GM12878 (cell line): ENCODE data around the gene FAM53B. TPM values are rescaled to one million over a fixed set of nuclear protein-coding genes. Genes with fewer than 3 reads are reported as not detected.

Experiments used
- ATAC-seq: fragments of 200-7000 bp; cut with Tn5 transposase; 3 replicates; pipeline ENCODE4 v1.9.1; 2020; ENCODE audit warnings: mild to moderate bottlenecking, moderate library complexity
- BruUV-seq: library from RNA; stranded (reverse); fragments of 400-500 nt; replicated peaks from 2 replicates; lab custom pipeline; 2021; lab: Mats Ljungman, UMichigan
- CTCF ChIA-PET: fragments of 300-600 bp; sonication (Branson Sonifier 250); formaldehyde crosslinking; extraction: SDS; loops from one replicate; lab custom pipeline; 2021; ENCODE audit warnings: inconsistent platforms; lab: Yijun Ruan, JAX
- POLR2A ChIA-PET: fragments of 350-600 bp; formaldehyde crosslinking; extraction: SDS; loops from one replicate; lab custom pipeline; 2021; ENCODE audit warnings: inconsistent platforms; lab: Charles Lee
- RAD21 ChIA-PET: fragments of 300-600 bp; sonication (Branson Sonifier 250); formaldehyde crosslinking; loops from one replicate; lab custom pipeline; 2023; ENCODE audit warnings: antibody characterized with exemption; ENCODE audit not compliant: unreplicated experiment; lab: Charles Lee
- SMC1A ChIA-PET: fragments of 300-600 bp; sonication (Branson Sonifier 250); formaldehyde crosslinking; loops from one replicate; lab custom pipeline; 2023; ENCODE audit not compliant: unreplicated experiment, uncharacterized antibody; lab: Charles Lee
- DNase-seq: peaks from one replicate; pipeline ENCODE4 v3.0.0-alpha.2; 2011; ENCODE audit warnings: low read depth, low spot score
- FAIRE-seq: peaks from 3 replicates; lab custom pipeline; 2011; peaks lifted over from hg19 to GRCh38; lab: Jason Lieb, UNC
- H2AFZ ChIP-seq: 2 replicates; pipeline ENCODE4 v1.6.0; 2011; ENCODE audit warnings: low read depth, low read length, control low read depth; ENCODE audit not compliant: control insufficient read depth
- H3K27ac ChIP-seq: 2 replicates; pipeline ENCODE4 v1.5.1; 2011; ENCODE audit warnings: control low read depth; ENCODE audit not compliant: control insufficient read depth, insufficient read depth
- H3K27me3 ChIP-seq, 2 experiments: replicated peaks in 1 of 2; 2 replicates each; pipeline versions ENCODE4 v1.6.0 to v1.6.1; 2011; ENCODE audit warnings: low read length in 1 of 2; ENCODE audit not compliant: control insufficient read depth in 2 of 2, insufficient read depth in 2 of 2
- H3K36me3 ChIP-seq, 2 experiments: 2 replicates each; pipeline ENCODE4 v1.5.1; 2011; ENCODE audit warnings: low read length in 1 of 2; ENCODE audit not compliant: control insufficient read depth in 2 of 2, insufficient read depth in 2 of 2
- H3K4me1 ChIP-seq: 2 replicates; pipeline ENCODE4 v1.6.1; 2011; ENCODE audit warnings: mild to moderate bottlenecking, low read length, moderate library complexity, mixed read lengths; ENCODE audit not compliant: control insufficient read depth, insufficient read depth
- H3K4me2 ChIP-seq: 2 replicates; pipeline ENCODE4 v1.6.0; 2011; ENCODE audit warnings: control low read depth; ENCODE audit not compliant: control insufficient read depth, insufficient read depth
- H3K4me3 ChIP-seq: fragments of 200-600 bp; sonication (generic); 2 replicates; pipeline ENCODE4 v1.5.1; 2016
- H3K79me2 ChIP-seq: 2 replicates; pipeline ENCODE4 v1.6.0; 2011; ENCODE audit warnings: low read length; ENCODE audit not compliant: control insufficient read depth, insufficient read depth
- H3K9ac ChIP-seq: 2 replicates; pipeline ENCODE4 v1.8.0; 2011; ENCODE audit warnings: low read length, control low read depth, mixed read lengths; ENCODE audit not compliant: control insufficient read depth, insufficient read depth
- H3K9me3 ChIP-seq: replicated peaks from 3 replicates; pipeline ENCODE4 v1.5.1; 2011; ENCODE audit warnings: mild to moderate bottlenecking, low read length; ENCODE audit not compliant: control insufficient read depth, insufficient read depth
- H4K20me1 ChIP-seq: 2 replicates; pipeline ENCODE4 v1.6.0; 2011; ENCODE audit not compliant: control insufficient read depth, insufficient read depth
- CBX5 ChIP-seq: sonication (generic); IDR thresholded peaks from 2 replicates; pipeline ENCODE4 v1.6.1; 2016; ENCODE audit warnings: low read depth, moderate library complexity, mild to moderate bottlenecking, inconsistent platforms
- GABPA ChIP-seq: IDR thresholded peaks from 2 replicates; pipeline ENCODE4 v1.6.1; 2014; ENCODE audit warnings: antibody characterized with exemption, low read depth, mild to moderate bottlenecking, inconsistent platforms
- JUND ChIP-seq: IDR thresholded peaks from 2 replicates; pipeline ENCODE4 v1.6.1; 2012; ENCODE audit warnings: low read depth, mild to moderate bottlenecking, low read length, improper control_type of control experiment, moderate library complexity
- MLLT1 ChIP-seq: fragments of 450-650 bp; IDR thresholded peaks from 2 replicates; pipeline ENCODE4 v1.6.1; 2016; ENCODE audit warnings: mild to moderate bottlenecking
- NFIC ChIP-seq: IDR thresholded peaks from 2 replicates; pipeline ENCODE4 v1.6.1; 2012; ENCODE audit warnings: low read depth, mild to moderate bottlenecking, inconsistent platforms, low read length, moderate library complexity
- NFYB ChIP-seq: IDR thresholded peaks from 2 replicates; pipeline ENCODE4 v1.6.1; 2011; ENCODE audit warnings: low read depth, mild to moderate bottlenecking, low read length, improper control_type of control experiment, moderate library complexity; ENCODE audit not compliant: insufficient read depth
- PBX3 ChIP-seq: IDR thresholded peaks from 2 replicates; pipeline ENCODE4 v1.6.1; 2011; ENCODE audit warnings: mild to moderate bottlenecking, low read depth, low read length, moderate library complexity; ENCODE audit not compliant: insufficient replicate concordance
- RFX5 ChIP-seq: IDR thresholded peaks from 2 replicates; pipeline ENCODE4 v1.6.1; 2011; ENCODE audit warnings: low read depth, low read length, improper control_type of control experiment
- TAF1 ChIP-seq: IDR thresholded peaks from 2 replicates; pipeline ENCODE4 v1.6.1; 2011; ENCODE audit warnings: mild to moderate bottlenecking, low read depth, low read length, borderline replicate concordance
- TCF12 ChIP-seq: IDR thresholded peaks from 2 replicates; pipeline ENCODE4 v1.6.1; 2011; ENCODE audit warnings: low read depth, mild to moderate bottlenecking, low read length
- YBX1 ChIP-seq: fragments of 450-650 bp; IDR thresholded peaks from 2 replicates; pipeline ENCODE4 v1.6.1; 2016; ENCODE audit warnings: antibody characterized with exemption
- ZNF622 ChIP-seq: fragments of 450-650 bp; IDR thresholded peaks from 2 replicates; pipeline ENCODE4 v1.6.1; 2017; ENCODE audit warnings: mild to moderate bottlenecking, inconsistent platforms
- ZZZ3 ChIP-seq: IDR thresholded peaks from 2 replicates; pipeline ENCODE4 v1.6.1; 2011; ENCODE audit warnings: low read depth; ENCODE audit not compliant: control insufficient read depth, insufficient read length
- WGBS: methylation state at CpG from one replicate; pipeline ENCODE4 v1.1.6; 2016; ENCODE audit warnings: low lambda C conversion rate; ENCODE audit not compliant: insufficient replicate concordance, insufficient coverage; ENCODE audit errors: missing lambda C conversion rate; 5-methylcytosine and 5-hydroxymethylcytosine counted together
- in situ Hi-C: fragments of 300-500 bp; cut with MboI; formaldehyde crosslinking; loops from 9 replicates; pipeline ENCODE4 v1.14.3; 2018; ENCODE audit warnings: mixed read lengths
- intact Hi-C: fragments of 100-400 bp; cut with micrococcal nuclease; formaldehyde crosslinking; loops from one replicate; pipeline ENCODE4 v1.14.2; 2022; ENCODE audit not compliant: unreplicated experiment
- polyA plus RNA-seq, 11 experiments: library from polyadenylated mRNA; depleted of rRNA in 4 of 11; unstranded in 6 of 11; stranded (reverse) in 5 of 11; fragments of >200 nt; fragmentation: Nextera tagmentation in 4 of 11; fragmentation: Illumina TruSeq in 1 of 11; extraction: Ambion mirVana in 4 of 11; extraction: Trizol in 1 of 11; gene quantifications; 1 replicate in 1 of 11; 2 replicates in 10 of 11; pipeline versions ENCODE4 v1.2.1 to v1.2.3, GENCODE V29; 2011 to 2016; ENCODE audit warnings: inconsistent platforms in 2 of 11, missing spikeins in 2 of 11, low read depth in 1 of 11
- total RNA-seq, 4 experiments: library from RNA; depleted of rRNA in 3 of 4; stranded (reverse); fragments of >200 nt in 3 of 4; fragmentation: Illumina TruSeq in 1 of 4; extraction: Trizol in 1 of 4; gene quantifications; 2 replicates each; pipeline versions ENCODE4 v1.2.1 to v1.2.3, GENCODE V29; 2013 to 2021
- TF ChIP-seq, protein P1 (sequence below): fragments of 450-650 bp; IDR thresholded peaks from 2 replicates; pipeline ENCODE4 v1.6.1; 2018; ENCODE audit warnings: mild to moderate bottlenecking, low read depth, moderate library complexity; ENCODE audit not compliant: partially characterized antibody
- TF ChIP-seq, protein P2 (sequence below): fragments of 150-350 bp; IDR thresholded peaks from 2 replicates; pipeline ENCODE4 v1.6.1; 2014; ENCODE audit warnings: mild to moderate bottlenecking, low read depth, low read length

The FAM53B gene
- total and polyA plus RNA-seq, 10 of the 15 experiments (the other 5 are each of a cell fraction or from before 2014, with no cell fraction given) = 0.05 to 26.3 (median 8.1) TPM

GRCh38 chr10:124573726-124574455, 170.3 kb downstream of the FAM53B start (continued):
- TF ChIP-seq, protein P1, sequence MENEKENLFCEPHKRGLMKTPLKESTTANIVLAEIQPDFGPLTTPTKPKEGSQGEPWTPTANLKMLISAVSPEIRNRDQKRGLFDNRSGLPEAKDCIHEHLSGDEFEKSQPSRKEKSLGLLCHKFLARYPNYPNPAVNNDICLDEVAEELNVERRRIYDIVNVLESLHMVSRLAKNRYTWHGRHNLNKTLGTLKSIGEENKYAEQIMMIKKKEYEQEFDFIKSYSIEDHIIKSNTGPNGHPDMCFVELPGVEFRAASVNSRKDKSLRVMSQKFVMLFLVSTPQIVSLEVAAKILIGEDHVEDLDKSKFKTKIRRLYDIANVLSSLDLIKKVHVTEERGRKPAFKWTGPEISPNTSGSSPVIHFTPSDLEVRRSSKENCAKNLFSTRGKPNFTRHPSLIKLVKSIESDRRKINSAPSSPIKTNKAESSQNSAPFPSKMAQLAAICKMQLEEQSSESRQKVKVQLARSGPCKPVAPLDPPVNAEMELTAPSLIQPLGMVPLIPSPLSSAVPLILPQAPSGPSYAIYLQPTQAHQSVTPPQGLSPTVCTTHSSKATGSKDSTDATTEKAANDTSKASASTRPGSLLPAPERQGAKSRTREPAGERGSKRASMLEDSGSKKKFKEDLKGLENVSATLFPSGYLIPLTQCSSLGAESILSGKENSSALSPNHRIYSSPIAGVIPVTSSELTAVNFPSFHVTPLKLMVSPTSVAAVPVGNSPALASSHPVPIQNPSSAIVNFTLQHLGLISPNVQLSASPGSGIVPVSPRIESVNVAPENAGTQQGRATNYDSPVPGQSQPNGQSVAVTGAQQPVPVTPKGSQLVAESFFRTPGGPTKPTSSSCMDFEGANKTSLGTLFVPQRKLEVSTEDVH = no peak
- TF ChIP-seq CBX5 = no peak

DNA sequence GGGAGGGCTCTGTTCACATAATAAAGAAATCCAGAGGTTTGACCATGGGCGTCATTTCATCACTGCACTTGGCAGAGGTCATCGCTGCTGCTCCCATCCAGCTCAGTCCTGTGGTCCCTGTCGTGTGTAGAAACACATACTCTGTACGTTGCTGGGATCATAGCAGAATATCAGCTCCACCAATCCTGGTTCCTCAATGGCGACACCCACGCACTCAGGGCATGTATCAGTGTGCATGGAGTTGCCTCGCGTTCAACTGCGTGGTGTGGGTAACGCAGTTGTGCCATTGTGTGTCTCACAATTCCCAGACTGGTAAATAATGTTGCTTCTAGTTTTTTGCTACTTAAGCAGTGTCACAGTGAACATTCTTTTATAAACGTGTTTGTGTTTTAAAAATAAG, 171.4 kb downstream of the FAM53B start:
- H2AFZ ChIP-seq = no peak overlapping the region
- FAIRE-seq (no peak), DNase-seq (no peak), ATAC-seq (no peak)
- no peaks in the 10 kb centered on the region for H3K4me1 ChIP-seq
- no peak overlapping the region for H3K4me2 ChIP-seq
- 56% methylated on average over 11 of the region's 11 CpGs for WGBS
- intact Hi-C loops = no loop called here
- H4K20me1 ChIP-seq = no peaks in the 10 kb centered on the region
- H3K36me3 ChIP-seq = no peaks in the 10 kb centered on the region
- BruUV-seq = no TSS peak
- no peak overlapping the region for H3K9ac ChIP-seq
- ChIA-PET RAD21 (interaction anchor here (1.1 kb wide), 1 partner anchor 52 kb away, joined by 3 read pairs; no protein-coding TSS in a partner anchor), SMC1A (interaction anchor here (0.7 kb wide), 1 partner anchor 28 kb away, joined by 3 read pairs; no protein-coding TSS in a partner anchor), CTCF (no interaction called here), POLR2A (no interaction called here)
- H3K27me3 ChIP-seq = no peaks in the 10 kb centered on the region; a peak in 1 of 4 replicates
- in situ Hi-C loops = no loop called here
- H3K79me2 ChIP-seq = no peaks in the 10 kb centered on the region
- no peaks in the 10 kb centered on the region for H3K9me3 ChIP-seq
- no peak overlapping the region for H3K4me3 ChIP-seq
- H3K27ac ChIP-seq = no peak overlapping the region
- no peak for TF ChIP-seq TCF12
- TF ChIP-seq ZZZ3 = no peak
- TF ChIP-seq GABPA = no peak
- TF ChIP-seq NFYB = no peak
- no peak for TF ChIP-seq YBX1
- TF ChIP-seq TAF1 = no peak
- TF ChIP-seq PBX3 = no peak
- no peak for TF ChIP-seq MLLT1
- TF ChIP-seq RFX5 = no peak
- TF ChIP-seq JUND = no peak
- no peak for TF ChIP-seq ZNF622
- TF ChIP-seq NFIC = no peak
- TF ChIP-seq, protein P2, sequence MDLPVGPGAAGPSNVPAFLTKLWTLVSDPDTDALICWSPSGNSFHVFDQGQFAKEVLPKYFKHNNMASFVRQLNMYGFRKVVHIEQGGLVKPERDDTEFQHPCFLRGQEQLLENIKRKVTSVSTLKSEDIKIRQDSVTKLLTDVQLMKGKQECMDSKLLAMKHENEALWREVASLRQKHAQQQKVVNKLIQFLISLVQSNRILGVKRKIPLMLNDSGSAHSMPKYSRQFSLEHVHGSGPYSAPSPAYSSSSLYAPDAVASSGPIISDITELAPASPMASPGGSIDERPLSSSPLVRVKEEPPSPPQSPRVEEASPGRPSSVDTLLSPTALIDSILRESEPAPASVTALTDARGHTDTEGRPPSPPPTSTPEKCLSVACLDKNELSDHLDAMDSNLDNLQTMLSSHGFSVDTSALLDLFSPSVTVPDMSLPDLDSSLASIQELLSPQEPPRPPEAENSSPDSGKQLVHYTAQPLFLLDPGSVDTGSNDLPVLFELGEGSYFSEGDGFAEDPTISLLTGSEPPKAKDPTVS = no peak
